GOT3 (cell line): ENCODE results near the gene BRF1.
"Not testable (repeated sequence)": the region's sequence is repeated elsewhere in the genome, so short reads cannot be mapped to it uniquely, and the experiment has no call there.

Experiments
- DNase-seq: peaks from one replicate; lab custom pipeline; 2025; ENCODE audit warnings: mixed read lengths; lab: John Stamatoyannopoulos, UW

Gene BRF1

DNA sequence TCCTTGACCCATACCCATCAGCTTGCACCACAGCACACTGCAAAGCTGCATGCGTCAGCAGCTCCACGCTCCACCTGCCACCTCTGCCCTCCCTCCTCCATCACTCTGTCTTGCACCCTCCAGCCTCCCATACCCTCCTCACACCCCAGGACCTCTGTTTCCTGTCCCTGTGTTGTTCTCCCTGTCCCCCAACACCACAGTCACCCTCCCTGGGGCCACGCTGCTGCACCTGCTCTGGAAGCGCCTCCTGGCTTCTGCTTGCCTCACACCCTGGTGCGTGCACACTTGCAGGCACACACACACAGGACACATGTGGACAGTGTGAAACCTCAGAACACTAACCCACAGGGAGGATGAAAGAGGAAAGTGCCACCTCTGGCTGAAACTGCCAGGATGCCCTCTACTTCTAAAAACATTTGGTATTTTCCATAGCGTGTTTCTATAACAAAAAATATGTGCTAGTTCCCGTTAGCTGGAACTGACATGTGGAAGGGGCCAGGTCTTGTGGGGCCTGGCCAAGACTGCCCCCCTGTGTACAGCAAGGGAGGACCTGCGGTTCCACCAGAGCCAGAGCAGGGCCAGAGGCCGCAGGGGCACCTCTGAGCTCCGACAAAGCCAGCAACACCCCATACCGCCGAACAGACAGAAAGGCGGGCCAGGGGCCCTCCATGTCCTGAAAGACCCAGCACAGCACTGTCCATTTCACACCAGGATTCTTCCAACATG, 10.0 kb downstream of the BRF1 start:
- DNase-seq, result no peak

DNA sequence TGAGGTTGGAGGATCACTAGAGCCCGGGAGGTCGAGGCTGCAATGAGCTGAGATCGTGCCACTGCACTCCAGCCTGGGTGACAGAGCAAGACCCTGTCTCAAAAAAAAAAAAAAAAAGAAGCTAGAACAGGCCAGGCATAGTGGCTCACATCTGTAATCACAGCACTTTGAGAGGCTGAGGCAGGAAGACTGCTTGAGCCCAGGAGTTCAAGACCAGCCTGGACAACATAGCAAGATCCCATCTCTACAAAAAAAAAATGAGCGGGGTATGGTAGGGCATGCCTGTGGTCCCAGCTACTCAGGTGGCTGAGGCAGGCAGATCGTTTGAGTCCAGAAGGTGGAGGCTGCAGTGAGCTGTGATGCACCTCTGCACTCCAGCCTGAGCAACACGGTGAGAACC, 11.9 kb downstream of the BRF1 start:
- DNase-seq, result not testable (repeated sequence)

DNA sequence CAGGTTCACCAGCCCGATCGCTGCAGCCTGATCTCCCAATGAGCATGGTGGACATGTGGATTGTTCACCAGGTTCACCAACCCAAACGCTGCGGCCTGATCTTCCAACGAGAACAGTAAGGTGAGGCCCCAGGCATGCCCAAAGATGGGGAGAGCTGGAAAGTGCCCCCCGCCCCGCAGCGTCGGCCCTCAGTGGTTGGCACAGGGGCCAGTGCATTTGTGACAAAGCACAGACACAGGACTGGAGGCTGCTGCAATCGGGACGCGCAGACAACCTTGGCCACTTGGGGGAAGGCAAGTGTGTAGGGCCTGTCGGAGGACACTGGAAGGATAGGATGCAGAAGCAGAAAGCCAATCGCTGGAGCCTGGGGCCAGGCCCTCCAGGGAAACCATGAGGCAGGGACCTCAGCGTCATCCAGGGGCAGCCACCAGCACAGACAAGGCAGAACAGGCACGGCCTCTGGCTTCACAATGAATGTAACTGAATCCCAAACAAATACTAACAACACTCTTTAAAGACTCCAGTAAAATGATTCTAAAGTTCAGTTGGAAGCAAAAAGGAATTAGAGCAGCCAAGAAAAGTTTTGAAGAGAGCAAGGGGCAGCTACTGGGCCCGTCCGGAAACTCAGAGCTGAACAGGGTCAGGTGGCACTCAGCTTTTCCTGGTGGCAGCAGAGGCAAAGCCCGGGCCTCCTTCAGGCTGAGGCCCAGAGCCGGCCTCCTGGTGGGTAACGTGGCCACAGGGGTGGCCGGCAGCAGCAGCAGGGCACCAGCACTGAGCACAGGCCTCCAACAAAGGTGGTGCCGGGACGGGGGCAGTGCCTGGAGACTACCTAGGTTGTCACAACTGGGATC, 13.3 kb downstream of the BRF1 start:
- no peak for DNase-seq

DNA sequence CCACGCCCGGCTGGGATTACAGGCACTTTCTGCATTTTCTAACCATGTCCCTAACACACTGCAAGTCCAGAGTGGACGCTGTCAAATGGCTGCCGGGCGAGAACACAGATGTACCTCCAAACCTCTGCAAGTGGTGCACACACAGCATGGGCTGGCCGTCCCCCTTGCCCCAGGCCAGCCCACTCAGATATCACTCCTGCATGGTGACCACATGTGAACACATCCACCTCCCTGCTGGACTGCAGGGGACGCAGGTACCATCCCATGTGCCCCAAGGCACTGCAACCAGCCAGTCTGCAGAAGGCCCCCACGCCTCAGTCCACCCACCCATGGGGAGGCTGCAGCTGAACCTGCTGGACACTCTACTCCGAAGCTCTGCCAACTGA, 14.0 kb downstream of the BRF1 start:
- no peak for DNase-seq

DNA sequence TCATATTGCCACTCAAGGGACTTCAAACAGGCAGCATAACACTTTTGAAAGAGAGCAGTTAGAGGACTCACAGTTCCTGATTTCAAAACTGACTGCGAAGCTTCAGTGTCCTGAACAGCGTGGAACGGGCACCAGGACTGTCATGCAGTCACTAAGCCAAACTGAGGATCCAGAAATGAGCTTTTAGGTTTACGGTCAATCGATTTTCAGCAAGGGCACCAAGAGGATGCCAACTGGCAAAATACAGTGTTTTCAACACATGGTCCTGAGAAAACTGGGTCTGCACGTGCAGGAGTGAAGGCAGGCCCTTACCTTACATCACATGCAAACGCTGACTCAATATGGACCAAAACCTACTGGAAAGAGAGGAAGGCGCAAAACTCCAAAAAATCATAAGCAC, 15.6 kb downstream of the BRF1 start:
- DNase-seq, result no peak

DNA sequence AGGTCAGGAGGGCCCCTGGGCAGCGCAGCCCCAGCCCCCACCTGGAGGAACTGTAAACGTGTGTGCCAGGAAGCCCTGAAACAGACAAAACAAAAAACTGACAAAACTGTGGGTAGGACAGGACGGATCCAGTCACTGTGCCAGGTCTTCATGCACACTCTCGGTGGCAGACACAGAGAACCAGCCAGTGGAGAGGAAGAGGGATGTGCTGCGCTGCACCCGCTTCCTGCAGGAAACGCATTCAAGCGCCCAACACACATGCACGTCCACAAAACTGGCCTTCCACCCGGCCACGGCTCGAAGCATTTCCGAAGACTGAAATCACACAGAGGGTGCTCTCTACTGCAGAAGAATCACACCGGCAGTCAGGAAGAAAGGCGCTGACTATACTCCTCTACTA, 16.9 kb downstream of the BRF1 start:
- DNase-seq, result no peak

DNA sequence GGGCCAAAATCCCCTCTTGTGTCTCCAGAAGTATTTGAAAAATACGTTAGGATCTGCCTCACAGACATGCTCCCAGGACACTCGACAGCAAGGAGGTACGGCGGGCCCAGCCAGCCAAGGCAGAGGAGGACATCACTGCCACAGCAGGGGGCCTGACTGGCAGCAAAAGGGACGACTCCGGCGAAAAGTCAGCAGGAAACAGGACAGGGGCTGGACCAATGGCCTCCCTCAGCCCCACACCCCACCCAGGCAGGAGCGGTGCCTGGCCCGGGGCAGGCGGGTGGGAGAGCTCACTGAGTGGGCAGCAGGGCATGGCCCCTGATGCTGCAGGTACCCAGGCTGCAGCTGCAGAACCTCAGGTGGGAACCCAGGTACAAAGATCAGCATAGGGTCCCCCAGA, 17.8 kb downstream of the BRF1 start:
- DNase-seq, result no peak

DNA sequence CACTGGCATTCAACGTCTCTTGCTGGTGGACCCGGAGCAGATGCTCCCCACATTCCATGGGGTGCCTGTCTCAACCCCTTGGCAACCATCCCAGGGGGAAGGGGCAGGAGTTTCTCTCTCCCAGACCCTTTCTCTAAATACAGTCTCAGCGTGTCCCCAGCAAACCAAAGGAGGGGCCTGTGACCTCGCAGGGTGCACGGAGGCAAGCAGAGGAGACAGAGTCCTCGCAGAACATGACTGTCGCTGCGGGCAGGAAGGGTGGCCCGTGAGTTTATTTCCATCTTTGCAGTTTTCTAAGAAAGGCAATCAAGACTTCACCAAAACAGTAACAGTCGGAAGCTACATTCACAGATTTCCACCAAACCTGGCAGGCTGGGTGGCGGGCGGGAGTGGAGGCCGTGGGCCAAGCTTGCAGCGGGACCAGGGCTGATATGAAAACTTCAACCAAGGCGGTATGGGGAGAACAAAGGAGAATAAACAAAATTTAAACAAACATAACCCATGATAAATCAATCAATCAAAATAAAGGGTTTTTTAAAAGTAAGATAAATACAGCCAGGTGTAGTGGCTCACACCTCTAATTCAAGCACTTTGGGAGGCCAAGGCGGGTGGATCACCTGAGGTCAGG, 18.6 kb downstream of the BRF1 start:
- no peak for DNase-seq

DNA sequence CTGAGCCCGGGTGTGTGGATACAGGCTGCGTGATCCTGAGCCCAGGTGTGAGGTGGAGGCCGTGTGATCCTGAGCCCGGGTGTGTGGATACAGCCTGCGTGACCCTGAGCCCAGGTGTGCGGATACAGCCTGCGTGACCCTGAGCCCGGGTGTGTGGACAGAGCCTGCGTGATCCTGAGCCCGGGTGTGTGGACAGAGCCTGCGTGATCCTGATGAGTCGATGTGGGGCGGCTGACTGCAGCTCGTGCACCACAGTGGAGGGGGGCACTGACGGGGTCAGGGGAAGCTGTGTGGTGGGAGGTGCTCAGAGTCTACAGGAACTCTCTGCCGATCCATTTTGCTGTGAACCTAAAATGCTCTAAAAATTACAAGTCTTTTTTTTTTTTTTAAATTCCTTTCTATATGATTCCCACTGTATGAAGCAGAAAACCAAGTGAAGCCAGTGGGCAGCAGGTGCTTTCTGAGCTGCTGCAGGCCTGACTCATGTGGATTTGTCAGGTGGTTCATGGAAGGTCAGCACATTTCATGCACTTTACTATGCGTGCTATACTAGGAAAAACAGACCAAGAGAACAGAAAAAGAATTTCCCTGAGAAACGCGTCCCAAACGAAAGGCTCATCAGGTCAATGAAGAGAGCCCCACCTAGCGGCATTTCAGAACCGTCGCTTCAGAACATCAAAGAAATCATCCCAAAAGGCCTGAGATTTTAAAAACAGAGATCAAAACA, 19.3 kb downstream of the BRF1 start:
- no peak for DNase-seq

DNA sequence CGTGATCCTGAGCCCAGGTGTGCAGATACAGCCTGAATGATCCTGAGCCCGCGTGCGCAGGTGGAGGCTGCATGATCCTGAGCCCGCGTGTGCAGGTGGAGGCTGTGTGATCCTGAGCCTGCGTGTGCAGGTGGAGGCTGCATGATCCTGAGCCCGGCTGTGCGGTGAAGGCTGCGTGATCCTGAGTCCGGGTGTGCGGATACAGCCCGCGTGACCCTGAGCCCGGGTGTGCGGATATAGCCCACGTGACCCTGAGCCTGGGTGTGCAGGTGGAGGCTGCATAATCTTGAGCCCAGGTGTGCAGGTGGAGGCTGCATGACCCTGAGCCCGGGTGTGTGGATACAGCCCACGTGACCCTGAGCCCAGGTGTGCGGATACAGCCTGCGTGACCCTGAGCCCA, 20.3 kb downstream of the BRF1 start:
- DNase-seq, result no peak

DNA sequence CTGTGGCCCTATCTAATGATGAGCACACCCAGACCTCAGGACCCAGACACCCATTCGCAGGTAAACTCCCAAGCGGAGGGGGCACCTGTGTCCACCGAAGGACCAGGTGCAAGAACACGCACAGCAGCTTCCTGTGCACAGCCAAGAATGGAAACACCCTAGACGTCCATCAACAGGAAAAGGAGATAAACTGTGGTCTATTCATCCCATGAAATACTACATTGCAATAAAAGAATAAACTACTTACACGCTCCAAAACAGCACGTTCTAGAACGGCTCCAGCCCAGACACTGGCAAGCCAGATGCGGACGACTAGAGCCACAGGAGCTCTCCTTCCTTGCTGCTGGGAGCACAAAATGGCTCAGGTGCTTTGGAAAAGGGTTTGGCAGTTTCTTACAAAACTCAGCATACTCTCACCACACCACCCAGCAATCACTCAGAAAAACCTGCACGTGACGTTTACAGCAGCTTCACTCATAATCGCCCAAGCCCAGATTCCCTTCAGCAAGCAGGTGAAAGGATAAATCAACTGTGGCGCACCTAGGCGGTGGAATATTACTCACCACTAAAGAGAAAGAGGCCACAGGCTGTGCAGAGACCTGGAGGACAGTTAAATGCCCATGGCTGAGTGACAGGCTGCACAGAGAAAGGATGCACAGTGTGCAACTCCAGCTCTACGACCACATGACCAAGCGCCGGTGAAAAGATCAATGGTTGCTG, 21.0 kb downstream of the BRF1 start:
- no peak for DNase-seq

DNA sequence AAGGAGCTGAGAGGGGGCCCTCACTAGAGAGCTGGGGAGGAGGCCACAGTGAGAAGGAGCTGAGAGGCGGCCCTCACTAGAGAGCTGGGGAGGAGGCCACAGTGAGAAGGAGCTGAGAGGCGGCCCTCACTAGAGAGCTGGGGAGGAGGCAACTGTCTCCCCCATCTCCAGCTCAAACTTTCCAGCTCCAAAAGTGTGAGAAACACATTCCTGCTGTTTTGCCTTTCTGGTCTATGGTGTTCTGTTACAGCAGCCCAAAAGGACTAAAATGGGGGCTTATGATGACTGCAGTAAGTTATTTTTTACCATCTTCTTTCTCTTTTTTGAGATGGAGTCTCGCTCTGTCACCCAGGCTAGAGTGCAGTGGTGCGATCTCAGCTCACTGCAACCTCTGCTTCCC, 23.4 kb downstream of the BRF1 start:
- not testable (repeated sequence) for DNase-seq

DNA sequence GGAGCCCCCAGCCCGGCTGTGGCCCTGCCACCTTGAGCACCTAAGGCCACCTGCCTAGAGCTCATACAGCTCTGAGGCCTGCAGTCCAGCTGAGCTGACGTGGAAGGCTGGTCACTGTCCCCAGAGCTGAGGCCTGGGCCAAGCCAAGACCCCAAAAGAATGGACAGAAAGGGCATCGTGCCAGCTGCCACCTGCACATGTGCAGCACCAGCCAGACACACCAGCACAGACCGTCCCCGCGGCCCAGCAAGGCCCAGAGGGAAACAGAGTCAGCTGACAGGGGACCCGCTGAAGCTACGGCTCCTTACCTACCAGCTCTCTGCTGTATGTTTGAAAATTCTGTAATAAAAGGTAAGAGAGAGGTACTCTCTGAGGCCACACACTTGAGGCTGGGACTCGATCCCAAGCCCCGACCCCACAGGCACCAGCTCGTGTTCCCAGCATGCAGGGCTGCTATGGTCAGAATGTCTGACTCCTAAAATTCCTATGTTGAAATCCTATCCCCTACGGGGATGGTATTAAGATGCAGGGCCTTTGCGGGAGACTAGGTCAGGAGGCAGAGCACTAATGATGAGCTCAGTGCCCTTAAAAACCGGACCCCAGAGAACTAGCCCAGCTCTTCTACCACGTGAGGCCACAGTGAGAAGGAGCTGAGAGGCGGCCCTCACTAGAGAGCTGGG, 25.4 kb downstream of the BRF1 start:
- no peak for DNase-seq

DNA sequence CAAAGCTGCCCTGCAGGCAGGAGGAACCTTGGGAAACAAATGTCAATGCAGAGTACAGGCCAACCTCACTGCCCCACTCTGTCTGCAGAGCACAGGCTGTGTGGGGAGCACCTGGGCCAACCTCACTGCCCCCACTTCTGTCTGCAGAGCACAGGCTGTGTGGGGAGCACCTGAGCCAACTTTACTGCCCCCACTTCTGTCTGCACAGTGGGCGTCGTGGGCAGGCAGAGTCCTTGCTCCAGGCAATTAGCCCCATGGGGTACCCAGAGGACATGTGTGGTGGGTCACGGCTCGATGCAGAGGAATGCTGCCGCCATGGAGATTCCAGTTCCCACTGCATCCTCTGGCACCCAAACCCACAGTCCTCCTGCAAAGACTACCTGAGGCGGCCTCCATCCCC, 26.2 kb downstream of the BRF1 start:
- DNase-seq, result no peak

DNA sequence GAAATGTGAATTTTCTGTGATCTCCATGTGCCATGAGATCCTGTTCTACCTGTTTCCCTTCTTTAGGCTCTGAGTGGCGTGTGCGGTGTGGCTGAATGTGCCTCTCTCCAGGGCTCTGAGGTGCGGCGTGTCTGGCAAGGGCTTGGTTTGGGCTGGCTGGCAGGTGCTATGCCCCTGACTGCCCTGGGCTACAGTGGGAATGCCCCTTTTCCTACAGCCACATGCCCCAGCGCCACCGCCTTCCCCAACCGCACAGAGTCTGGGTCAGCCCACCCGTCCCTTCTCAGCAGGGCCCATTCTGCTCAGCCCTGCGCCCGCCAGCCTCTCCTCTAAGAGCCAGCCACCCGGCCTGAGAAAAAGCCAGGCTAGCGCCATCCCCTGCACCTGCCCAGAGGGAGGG, 27.7 kb downstream of the BRF1 start:
- no peak for DNase-seq

DNA sequence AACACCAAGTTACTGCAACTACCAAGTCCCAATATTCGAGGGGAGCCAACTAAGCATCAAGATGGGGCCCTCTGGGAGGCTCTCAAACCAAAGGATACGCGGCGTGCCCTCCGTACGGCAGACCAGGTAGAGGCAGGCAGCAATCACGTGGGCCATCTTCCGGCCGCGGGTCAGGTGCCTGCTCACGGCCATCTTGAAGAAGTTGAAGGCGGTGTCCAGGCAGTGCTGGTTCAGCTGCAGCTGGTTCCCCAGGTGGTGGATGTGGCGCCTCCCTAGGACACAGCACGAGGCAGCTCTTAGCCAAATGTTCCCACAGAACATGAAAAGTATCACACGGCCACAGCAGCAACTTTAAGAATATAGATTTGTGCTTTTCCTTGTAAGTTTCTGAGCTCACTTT, 28.2 kb downstream of the BRF1 start:
- no peak for DNase-seq

DNA sequence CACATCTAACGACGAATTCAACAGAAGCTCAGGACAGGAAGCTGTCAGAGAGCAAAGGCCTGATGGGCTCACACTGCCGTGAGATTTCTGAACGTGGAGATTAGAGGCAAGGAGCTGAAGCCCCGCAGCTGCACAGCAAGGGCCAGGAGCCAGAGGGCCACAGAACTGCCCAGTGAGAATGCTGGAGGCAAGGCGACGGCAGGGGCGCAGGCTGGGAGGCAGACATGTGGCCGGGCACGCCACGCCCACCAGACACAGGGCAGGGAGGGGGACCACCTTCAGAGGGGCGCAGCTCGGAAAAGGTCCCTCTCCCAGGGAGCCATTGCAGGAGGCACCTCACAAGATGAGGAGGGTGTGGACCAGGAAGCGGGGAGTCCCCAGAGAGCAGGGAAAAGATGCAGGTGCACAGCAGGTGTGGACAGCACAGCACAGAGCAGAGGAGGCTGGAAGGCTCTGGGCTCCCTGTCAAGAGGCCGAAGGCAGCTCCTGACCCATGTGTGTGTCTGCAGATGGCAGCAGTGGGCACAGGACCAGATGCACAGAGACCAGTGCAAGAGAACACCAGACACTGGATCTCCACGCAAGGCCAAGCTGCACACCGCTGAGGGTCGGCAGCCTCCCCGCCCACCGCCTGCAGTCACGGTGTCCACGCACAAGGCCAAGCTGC, 29.4 kb downstream of the BRF1 start:
- DNase-seq, result no peak

DNA sequence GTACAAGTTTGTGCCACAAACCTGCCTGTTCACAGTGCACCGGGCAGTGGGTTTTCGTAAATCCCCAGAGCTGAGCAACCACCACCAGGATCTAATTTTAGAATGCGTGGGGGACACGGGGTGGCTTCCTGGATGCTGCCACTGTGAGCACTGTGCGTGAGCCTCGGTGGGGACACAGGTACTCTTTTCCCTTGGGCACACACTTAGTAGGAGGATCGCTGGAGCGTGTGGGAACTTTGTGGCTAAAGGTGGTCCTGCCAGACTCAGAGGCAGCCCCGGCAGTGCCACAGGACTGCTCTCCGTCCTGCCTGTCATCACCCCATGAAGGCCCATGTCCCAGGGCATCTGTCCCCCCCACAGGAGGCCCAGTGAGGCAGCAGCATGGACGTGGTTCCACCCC, 31.4 kb downstream of the BRF1 start:
- DNase-seq, result no peak

DNA sequence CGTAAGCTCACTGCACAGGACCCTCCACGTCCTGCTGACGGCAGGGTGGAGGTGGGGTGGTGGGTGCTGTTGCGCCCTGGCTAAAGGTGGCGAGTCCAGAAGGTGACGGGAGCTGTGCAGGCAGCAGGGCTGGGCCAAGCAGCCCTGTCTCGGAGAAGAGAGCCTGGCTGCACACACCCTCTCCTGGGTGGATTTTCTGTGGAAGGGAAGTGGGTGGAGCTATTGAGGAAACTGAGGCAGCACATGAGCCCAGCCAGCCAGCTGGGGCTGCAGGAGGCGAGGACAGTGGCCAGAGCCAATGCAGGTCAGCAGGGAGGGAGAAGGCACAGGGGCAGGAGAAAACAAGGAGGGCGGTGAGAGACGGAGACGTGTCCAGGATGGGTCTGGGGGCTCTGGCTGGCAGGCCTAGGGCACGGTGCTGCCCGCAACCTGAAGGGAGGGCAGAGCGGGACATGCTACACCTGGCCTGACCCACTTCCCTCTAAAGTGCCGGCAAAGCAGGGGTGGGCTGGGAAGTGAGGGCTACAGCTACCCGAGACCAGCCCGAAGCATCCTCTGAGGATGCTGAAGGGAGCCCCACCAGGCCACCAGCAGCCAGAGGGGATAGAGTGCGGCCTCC, 32.0 kb downstream of the BRF1 start:
- no peak for DNase-seq
